ENCODE data around the gene ADAM12. TPM values are rescaled to one million over a fixed set of nuclear protein-coding genes. Genes with fewer than 3 reads are reported as not detected.

ADAM12 gene
- total RNA-seq, 1 experiment from 2014 or later = not detected

- Histone ChIP-seq H3K4me3 (replicated peaks in 1 of 2; ENCODE audit: low read depth in 1 of 2, low read length in 2 of 2) (no peak overlapping the region), H3K4me1 (ENCODE audit: control insufficient read depth in 1 of 2, insufficient read depth in 2 of 2, low read length in 2 of 2) (no peaks in the 10 kb centered on the region), H3K4me2 (ENCODE audit: low read length) (no peak overlapping the region), H2AFZ (ENCODE audit: low read depth, low read length, poor library complexity, severe bottlenecking) (no peak overlapping the region), H3K27me3 (ENCODE audit: insufficient read depth, low read length) (peaks cover 41% of the 10 kb centered on the region; the same call in 1 of the 2 replicates), H3K9me3 (ENCODE audit: control insufficient read depth in 1 of 2, insufficient read depth in 1 of 2, low read depth in 1 of 2, low read length in 2 of 2) (no peaks in the 10 kb centered on the region), H4K20me1 (ENCODE audit: insufficient read depth) (no peaks in the 10 kb centered on the region), H3K9ac (ENCODE audit: low read length) (no peak overlapping the region), H3K9me2 (ENCODE audit: insufficient read depth) (no peaks in the 10 kb centered on the region), H3K36me3 (ENCODE audit: control insufficient read depth in 1 of 2, insufficient read depth in 2 of 2, low read length in 2 of 2) (no peaks in the 10 kb centered on the region), H3K79me2 (ENCODE audit: insufficient read depth, low read length) (no peaks in the 10 kb centered on the region), H3K27ac (ENCODE audit: low read depth, low read length) (no peak overlapping the region)
- ChIA-PET POLR2A (no interaction called here), CTCF (no interaction called here), RAD21 (ENCODE audit: low non-redundant PET in 1 of 2, low total read pairs in 2 of 2, uncharacterized antibody in 2 of 2, unreplicated experiment in 2 of 2) (no interaction called here)
- no peak for DNase-seq (ENCODE audit: low read depth, low spot score)
- no peak for ATAC-seq
- no TSS peak for BruUV-seq (replicated peaks)
- intact Hi-C loops (cut with micrococcal nuclease) = no loop called here
- TF ChIP-seq ATF3 (IDR thresholded peaks at IDR 0.05) = no peak
- TF ChIP-seq ELF1 (IDR thresholded peaks at IDR 0.05; ENCODE audit: borderline replicate concordance, low read depth) = no peak
- TF ChIP-seq EZH2phosphoT487 (IDR thresholded peaks at IDR 0.05; ENCODE audit: borderline replicate concordance) = no peak
- TF ChIP-seq TCF7L2 (IDR thresholded peaks at IDR 0.05; ENCODE audit: borderline replicate concordance, extremely low read depth, insufficient read depth, insufficient read length) = no peak
- no peak for TF ChIP-seq ZFX (IDR thresholded peaks at IDR 0.05)
- TF ChIP-seq SRF (IDR thresholded peaks at IDR 0.05; ENCODE audit: low read depth) = no peak
- TF ChIP-seq CTCF (IDR thresholded peaks at IDR 0.05 in 2 of 3, conservative IDR thresholded peaks at IDR 0.05 in 1 of 3; ENCODE audit: borderline replicate concordance in 1 of 3, insufficient read depth in 1 of 3, low read depth in 2 of 3, low read length in 2 of 3) = no peak
- TF ChIP-seq YY1 (IDR thresholded peaks at IDR 0.05; ENCODE audit: extremely low read depth, insufficient replicate concordance, low read depth, low read length) = no peak
- no peak for TF ChIP-seq RAD21 (IDR thresholded peaks at IDR 0.05; ENCODE audit: low read depth)
These were observed 3.8 kb upstream of the ADAM12 start for GRCh38 chr10:126392068-126392467.
